ENCODE data around the gene ABCD3. TPM values are rescaled to one million over a fixed set of nuclear protein-coding genes. Genes with fewer than 3 reads are reported as not detected.
"Not testable (repeated sequence)": the region's sequence is repeated elsewhere in the genome, so short reads cannot be mapped to it uniquely, and the experiment has no call there.

ABCD3 gene
- polyA plus RNA-seq, 4 donors = 60.4 to 84.0 (median 68.8) TPM

DNA sequence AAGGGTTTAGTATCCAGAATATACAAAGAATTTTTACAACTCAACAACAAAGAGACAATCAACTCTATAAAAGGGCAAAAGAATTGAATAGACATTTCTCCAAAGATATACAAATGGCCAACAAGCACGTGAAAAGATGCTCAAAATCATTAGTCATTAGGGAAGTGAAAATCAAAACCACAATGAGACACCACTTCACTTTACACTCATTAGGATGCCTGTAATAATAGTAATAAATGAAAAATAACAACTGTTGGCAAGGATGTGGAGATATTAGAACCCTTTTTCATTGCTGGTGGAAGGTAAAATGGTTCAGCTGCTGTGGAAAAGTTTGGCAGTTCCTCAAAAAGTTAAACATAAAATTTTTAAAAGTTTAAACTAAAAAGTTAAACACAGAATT, 7.0 kb upstream of the ABCD3 start:
- DNase-seq (ENCODE audit: low read depth in 4 of 4, low spot score in 3 of 4) = no peak

- DNase-seq (ENCODE audit: low read depth in 4 of 4, low spot score in 3 of 4) = no peak
These were observed 4.9 kb upstream of the ABCD3 start for GRCh38 chr1:94413311-94413710.

GRCh38 chr1:94416901-94417727, 1.1 kb upstream of the ABCD3 start:
- DNase-seq (ENCODE audit: low read depth in 4 of 4, low spot score in 3 of 4) = peak; percentile 23 to 56 (median 53)

- DNase-seq (ENCODE audit: low read depth in 4 of 4, low spot score in 3 of 4) = no peak
These were observed 536 bp upstream of the ABCD3 start for GRCh38 chr1:94417728-94417977.

GRCh38 chr1:94418664-94419655, 771 bp downstream of the ABCD3 start:
- DNase-seq (ENCODE audit: low read depth in 4 of 4, low spot score in 3 of 4) = peak in 3 of 4 donors; percentile 20 to 34 (median 28)

DNA sequence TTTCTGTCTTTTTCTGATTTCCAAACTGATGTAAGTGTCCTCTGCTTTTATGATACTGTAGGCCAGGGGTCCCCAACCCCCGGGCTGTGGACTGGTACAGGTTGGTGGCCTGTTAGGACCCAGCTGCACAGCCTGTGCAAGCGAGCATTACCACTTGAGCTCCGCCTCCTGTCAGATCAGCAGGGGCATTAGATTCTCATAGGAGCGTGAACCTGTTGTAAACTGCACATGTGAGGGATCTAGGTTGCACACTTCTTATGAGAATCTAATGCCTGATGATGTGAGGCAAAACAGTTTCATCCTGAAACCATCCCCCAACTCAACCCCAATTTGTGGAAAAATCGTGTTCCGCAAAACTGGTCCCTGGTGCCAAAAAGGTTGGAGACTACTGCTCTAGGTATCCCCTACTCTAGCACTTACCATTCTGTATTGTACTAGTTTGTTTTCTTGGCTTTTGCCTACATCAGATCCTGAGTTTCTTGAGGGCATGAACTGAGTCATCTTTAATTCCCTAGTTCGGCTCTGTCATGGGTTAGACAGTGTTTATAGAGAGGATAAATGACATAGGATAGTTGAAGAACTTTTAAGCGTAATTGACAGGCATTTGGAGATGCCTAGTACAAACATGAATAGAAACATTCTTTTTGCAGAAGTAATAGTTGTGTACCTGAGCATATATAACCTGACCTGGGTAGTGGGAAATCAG, 4.1 kb downstream of the ABCD3 start:
- no peak for DNase-seq (ENCODE audit: low read depth in 4 of 4, low spot score in 3 of 4)

GRCh38 chr1:94425821-94426484, 7.8 kb downstream of the ABCD3 start:
- DNase-seq (ENCODE audit: low read depth in 4 of 4, low spot score in 3 of 4) = no peak

DNA sequence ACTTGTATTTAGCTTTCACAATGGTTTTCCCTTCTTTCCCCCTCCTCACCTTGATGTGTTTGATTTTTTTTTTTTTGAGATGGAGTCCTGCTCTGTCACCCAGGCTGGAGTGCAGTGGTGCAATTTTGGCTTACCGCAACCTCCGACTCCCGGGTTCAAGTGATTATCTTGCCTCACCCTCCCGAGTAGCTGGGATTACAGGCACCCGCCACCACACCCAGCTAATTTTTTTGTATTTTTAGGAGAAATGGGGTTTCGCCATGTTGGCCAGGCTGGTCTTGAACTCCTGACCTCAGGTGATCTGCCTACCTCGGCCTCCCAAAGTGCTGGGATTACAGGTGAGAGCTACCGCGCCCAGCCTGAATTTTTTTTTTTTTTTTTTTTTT, 8.3 kb downstream of the ABCD3 start:
- DNase-seq (ENCODE audit: low read depth in 4 of 4, low spot score in 3 of 4) = not testable (repeated sequence)

- no peak for DNase-seq (ENCODE audit: low read depth in 4 of 4, low spot score in 3 of 4)
These were observed 10.3 kb downstream of the ABCD3 start for GRCh38 chr1:94428441-94428840.

DNA sequence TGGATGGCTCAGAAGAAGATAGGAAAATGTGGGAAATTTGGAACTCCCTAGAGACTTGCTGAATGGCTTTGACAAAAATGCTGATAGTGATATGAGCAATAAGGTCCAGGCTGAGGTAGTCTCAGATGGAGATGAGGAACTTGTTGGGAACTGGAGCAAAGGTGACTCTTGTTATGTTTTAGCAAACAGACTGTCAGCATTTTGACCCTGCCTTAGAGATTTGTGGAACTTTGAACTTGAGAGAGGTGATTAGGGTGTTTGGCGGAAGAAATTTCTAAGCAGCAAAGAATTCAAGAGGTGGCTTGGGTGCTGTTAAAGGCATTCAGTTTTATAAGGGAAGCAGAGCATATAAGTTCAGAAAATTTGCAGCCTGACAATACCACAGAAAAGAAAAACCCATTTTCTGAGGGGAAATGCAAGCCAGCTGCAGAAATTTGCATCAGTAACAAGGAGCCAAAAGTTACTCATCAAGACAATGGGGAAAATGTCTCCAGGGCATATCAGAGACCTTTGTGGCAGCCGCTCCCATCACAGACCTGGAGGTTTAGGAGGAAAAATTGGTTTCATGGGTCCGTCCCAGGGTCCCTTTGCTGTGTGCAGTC, 10.8 kb downstream of the ABCD3 start:
- not testable (repeated sequence) for DNase-seq (ENCODE audit: low read depth in 4 of 4, low spot score in 3 of 4)

GRCh38 chr1:94430066-94430465, 11.9 kb downstream of the ABCD3 start:
- not testable (repeated sequence) for DNase-seq (ENCODE audit: low read depth in 4 of 4, low spot score in 3 of 4)

DNA sequence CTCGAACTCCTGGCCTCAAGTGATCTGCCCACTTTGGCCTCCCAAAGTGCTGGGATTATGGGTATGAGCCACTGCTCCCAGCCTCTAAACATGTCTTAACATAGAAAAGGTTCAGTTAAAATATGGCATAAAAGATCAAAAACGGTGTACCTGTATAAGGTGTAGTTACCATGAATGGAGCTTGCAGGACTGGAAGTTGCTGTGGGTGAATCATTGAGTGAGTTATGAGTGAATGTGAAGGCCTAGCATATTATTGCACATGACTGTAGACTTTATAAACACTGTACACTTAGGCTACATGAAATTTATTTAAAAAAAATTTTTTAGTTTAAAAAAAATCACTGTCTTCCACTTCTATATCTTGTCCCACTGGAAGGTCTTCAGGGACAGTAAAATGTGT, 15.7 kb downstream of the ABCD3 start:
- no peak for DNase-seq (ENCODE audit: low read depth in 4 of 4, low spot score in 3 of 4)

- DNase-seq (ENCODE audit: low read depth in 4 of 4, low spot score in 3 of 4) = no peak
These were observed 16.3 kb downstream of the ABCD3 start for GRCh38 chr1:94434365-94435045.

- no peak for DNase-seq (ENCODE audit: low read depth in 4 of 4, low spot score in 3 of 4)
These were observed 20.6 kb downstream of the ABCD3 start for GRCh38 chr1:94438692-94439276.

DNA sequence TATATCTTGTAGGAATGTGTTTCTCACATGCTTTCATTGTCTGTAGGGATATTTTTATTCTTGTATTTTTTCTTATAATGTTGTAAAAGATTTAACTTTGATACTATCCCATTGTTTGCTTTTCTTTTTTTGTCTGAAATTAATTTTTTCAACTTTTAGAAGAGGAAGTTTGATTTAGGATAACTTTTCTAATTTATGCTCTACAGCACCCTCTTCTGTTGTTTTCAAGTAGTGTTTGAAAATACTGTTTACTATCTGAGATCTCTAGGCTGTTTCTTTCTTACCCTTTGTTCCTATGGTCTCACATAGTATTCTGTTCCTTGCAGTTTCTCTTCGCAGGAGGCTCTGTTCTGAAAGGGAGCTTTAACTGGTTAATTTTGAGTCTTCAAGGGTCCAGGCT, 21.9 kb downstream of the ABCD3 start:
- DNase-seq (ENCODE audit: low read depth in 4 of 4, low spot score in 3 of 4) = no peak

DNA sequence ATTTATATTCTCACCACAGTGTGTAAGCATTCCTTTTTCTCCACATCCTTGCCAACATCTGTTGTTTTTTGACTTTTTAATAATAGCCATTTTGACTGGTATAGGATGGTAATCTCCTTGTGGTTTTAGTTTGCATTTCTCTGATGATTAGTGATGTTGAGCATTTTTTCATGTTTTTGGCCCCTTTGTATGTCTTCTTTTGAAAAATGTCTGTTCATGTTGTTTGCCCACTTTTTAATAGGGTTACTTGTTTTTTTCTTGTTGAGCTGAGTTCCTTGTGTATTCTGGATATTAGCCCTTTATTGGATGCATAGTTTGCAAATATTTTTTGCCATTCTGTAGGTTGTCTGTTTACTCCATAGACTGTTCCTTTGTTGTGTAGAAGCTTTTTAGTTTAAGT, 24.9 kb downstream of the ABCD3 start:
- DNase-seq (ENCODE audit: low read depth in 4 of 4, low spot score in 3 of 4) = not testable (repeated sequence)

DNA sequence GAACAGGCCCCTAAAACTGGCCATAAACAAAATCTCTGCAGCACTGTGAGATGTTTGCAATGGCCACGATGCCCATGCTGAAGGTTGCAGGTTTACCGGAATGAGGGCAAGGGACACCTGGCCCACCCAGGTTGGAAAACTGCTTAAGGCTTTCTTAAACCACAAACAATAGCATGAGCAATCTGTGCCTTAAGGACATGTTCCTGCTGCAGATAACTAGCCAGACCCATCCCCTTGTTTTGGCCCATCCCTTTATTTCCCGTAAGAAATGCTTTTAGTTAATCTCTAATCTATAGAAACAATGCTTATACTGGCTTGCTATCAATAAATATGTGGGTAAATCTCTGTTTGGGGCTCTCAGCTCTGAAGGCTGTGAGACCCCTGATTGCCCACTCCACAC, 26.6 kb downstream of the ABCD3 start:
- DNase-seq (ENCODE audit: low read depth in 4 of 4, low spot score in 3 of 4) = not testable (repeated sequence)

DNA sequence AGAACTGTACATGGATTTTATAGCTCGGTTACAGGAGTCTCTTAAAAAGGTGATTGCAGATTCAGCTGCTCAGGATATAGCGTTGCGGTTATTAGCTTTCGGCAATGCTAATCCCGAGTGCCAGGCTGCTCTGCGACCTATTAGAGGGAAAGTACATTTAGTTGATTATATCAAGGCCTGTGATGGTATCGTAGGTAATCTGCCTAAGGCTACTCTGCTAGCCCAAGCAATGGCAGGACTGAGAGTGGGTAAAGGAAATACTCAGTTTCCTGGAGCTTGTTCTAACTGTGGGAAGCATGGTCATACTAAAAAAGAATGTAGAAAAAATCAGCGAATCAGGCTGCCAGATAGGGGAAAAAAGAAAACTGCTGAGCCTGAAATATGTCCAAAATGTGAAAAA, 27.5 kb downstream of the ABCD3 start:
- not testable (repeated sequence) for DNase-seq (ENCODE audit: low read depth in 4 of 4, low spot score in 3 of 4)

DNA sequence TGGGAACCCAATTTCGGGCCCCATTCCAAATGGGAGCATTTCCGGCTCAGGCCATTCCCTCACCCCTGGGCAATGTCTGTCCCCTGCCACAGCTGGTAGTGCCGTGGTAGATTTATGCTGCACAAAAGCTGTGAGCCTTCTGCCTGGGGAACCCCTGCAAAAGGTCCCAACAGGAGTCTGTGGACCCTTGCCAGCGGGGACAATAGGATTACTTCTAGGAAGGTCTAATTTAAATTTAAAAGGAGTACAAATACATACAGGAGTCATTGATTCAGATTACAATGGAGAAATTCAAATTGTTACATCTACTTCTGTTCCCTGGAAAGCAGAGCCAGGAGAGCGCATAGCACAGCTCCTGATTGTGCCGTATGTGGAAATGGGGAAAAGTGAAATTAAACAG, 28.0 kb downstream of the ABCD3 start:
- DNase-seq (ENCODE audit: low read depth in 4 of 4, low spot score in 3 of 4) = not testable (repeated sequence)

Measured in right renal pelvis (tissue), 4 donors.